ENCODE results near the gene FBLN2.

DNA sequence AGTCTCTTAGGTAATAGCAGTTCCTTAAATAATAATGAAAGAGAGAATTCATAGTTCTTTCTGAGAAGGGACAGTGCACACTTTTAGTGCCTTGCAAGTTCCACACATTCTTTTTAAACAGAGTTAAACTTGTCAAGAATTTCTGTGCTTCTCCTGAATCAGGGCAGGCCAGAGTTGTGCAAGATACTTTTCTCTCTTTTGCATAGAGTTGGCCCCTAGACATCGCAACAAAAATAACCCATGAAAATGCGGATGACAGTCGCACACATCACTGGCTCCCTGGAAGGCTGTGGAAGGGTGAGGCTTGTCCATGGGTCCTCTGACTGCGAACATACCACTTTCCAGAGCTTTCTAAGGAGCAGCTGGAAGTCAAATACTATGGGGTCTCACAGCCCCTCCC lies 40.1 kb downstream of the FBLN2 start:
- TF ChIP-seq, protein P1, sequence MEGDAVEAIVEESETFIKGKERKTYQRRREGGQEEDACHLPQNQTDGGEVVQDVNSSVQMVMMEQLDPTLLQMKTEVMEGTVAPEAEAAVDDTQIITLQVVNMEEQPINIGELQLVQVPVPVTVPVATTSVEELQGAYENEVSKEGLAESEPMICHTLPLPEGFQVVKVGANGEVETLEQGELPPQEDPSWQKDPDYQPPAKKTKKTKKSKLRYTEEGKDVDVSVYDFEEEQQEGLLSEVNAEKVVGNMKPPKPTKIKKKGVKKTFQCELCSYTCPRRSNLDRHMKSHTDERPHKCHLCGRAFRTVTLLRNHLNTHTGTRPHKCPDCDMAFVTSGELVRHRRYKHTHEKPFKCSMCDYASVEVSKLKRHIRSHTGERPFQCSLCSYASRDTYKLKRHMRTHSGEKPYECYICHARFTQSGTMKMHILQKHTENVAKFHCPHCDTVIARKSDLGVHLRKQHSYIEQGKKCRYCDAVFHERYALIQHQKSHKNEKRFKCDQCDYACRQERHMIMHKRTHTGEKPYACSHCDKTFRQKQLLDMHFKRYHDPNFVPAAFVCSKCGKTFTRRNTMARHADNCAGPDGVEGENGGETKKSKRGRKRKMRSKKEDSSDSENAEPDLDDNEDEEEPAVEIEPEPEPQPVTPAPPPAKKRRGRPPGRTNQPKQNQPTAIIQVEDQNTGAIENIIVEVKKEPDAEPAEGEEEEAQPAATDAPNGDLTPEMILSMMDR (IDR thresholded peaks at IDR 0.05) = no peak
- TF ChIP-seq POLR2AphosphoS5 (IDR thresholded peaks at IDR 0.05; ENCODE audit: low read depth, low read length) (no peak), EZH2phosphoT487 (IDR thresholded peaks at IDR 0.05; ENCODE audit: borderline replicate concordance, low read depth) (no peak), JUND (IDR thresholded peaks at IDR 0.05) (no peak)
- TF ChIP-seq, protein P2, sequence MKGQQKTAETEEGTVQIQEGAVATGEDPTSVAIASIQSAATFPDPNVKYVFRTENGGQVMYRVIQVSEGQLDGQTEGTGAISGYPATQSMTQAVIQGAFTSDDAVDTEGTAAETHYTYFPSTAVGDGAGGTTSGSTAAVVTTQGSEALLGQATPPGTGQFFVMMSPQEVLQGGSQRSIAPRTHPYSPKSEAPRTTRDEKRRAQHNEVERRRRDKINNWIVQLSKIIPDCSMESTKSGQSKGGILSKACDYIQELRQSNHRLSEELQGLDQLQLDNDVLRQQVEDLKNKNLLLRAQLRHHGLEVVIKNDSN (IDR thresholded peaks at IDR 0.05; ENCODE audit: borderline replicate concordance, low read depth) = no peak
- TF ChIP-seq, protein P3, sequence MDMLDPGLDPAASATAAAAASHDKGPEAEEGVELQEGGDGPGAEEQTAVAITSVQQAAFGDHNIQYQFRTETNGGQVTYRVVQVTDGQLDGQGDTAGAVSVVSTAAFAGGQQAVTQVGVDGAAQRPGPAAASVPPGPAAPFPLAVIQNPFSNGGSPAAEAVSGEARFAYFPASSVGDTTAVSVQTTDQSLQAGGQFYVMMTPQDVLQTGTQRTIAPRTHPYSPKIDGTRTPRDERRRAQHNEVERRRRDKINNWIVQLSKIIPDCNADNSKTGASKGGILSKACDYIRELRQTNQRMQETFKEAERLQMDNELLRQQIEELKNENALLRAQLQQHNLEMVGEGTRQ (IDR thresholded peaks at IDR 0.05; ENCODE audit: borderline replicate concordance, low read depth, low read length) = no peak
- TF ChIP-seq, protein P4, sequence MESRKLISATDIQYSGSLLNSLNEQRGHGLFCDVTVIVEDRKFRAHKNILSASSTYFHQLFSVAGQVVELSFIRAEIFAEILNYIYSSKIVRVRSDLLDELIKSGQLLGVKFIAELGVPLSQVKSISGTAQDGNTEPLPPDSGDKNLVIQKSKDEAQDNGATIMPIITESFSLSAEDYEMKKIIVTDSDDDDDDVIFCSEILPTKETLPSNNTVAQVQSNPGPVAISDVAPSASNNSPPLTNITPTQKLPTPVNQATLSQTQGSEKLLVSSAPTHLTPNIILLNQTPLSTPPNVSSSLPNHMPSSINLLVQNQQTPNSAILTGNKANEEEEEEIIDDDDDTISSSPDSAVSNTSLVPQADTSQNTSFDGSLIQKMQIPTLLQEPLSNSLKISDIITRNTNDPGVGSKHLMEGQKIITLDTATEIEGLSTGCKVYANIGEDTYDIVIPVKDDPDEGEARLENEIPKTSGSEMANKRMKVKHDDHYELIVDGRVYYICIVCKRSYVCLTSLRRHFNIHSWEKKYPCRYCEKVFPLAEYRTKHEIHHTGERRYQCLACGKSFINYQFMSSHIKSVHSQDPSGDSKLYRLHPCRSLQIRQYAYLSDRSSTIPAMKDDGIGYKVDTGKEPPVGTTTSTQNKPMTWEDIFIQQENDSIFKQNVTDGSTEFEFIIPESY (IDR thresholded peaks at IDR 0.05; ENCODE audit: borderline replicate concordance, low read depth) = no peak

Measured in SK-N-SH (cell line).